Lower leg skin (tissue), 3 donors: ENCODE measurements around the gene GAD1.

ENCODE experiments used
- POLR2A ChIP-seq, 2 donors: fragments of 450-650 bp; IDR thresholded peaks; one replicate each; pipeline ENCODE4 v1.6.1; 2016 to 2017; ENCODE audit warnings: antibody characterized with exemption in 2 of 2, mild to moderate bottlenecking in 1 of 2, moderate library complexity in 1 of 2
- TF ChIP-seq, protein P1 (sequence below), 3 donors: fragments of 450-650 bp; IDR thresholded peaks; one replicate each; pipeline ENCODE4 v1.5.1; 2016; ENCODE audit warnings: antibody characterized with exemption in 3 of 3, mild to moderate bottlenecking in 3 of 3, moderate library complexity in 2 of 3

DNA sequence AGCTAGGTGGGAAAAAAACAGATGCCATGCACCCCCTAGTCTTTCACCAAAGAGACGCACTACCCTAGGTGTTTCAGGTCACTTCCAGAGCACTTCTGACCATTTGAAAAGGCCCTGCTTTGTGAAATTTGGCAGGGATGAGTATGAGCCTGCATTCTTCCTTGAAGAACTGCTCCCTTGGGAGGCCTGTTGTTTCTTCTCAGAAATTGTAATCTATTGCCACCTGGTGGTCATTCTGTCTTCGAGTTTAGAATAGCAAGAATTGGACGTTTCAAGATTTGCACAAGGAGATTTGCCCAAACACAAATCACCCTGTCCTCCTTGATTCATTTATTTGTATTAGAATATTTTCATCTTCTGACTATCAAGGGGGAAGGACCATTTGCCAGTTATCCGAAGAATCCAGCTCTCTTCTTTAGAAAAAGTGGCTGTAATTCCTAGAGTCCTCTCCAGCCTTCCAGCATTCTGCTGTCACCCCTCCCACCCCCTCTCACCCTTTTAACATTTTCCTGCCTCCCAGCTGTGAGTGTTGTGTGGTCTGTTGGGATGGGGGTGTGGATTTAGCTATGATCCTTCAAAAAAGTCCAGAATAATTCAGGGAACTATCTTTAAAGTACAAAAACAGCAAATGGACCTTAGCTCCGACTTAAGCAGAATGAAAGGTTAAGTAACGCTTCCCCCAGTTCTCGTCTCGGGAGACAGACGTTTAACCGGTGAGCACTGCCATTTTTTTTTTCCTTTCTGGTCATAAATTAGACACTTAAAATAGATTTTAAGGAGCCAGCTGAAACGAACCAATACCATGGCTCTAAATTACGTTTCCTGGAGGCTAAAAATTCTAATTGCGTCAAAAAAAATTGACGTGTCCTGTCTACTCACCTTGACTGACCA, 3.7 kb upstream of the GAD1 start:
- TF ChIP-seq, protein P1, sequence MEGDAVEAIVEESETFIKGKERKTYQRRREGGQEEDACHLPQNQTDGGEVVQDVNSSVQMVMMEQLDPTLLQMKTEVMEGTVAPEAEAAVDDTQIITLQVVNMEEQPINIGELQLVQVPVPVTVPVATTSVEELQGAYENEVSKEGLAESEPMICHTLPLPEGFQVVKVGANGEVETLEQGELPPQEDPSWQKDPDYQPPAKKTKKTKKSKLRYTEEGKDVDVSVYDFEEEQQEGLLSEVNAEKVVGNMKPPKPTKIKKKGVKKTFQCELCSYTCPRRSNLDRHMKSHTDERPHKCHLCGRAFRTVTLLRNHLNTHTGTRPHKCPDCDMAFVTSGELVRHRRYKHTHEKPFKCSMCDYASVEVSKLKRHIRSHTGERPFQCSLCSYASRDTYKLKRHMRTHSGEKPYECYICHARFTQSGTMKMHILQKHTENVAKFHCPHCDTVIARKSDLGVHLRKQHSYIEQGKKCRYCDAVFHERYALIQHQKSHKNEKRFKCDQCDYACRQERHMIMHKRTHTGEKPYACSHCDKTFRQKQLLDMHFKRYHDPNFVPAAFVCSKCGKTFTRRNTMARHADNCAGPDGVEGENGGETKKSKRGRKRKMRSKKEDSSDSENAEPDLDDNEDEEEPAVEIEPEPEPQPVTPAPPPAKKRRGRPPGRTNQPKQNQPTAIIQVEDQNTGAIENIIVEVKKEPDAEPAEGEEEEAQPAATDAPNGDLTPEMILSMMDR (IDR thresholded peaks at IDR 0.05), result no peak
- no peak for TF ChIP-seq POLR2A (IDR thresholded peaks at IDR 0.05)
